Liver (tissue), 9 donors: ENCODE measurements around the gene PRG2. TPM values are rescaled to one million over a fixed set of nuclear protein-coding genes. Genes with fewer than 3 reads are reported as not detected.

Experiments
- DNase-seq: peaks from one replicate; pipeline ENCODE4 v3.0.0-alpha.2; 2017; ENCODE audit warnings: low spot score
- H3K27ac ChIP-seq, 2 donors: one replicate each; pipeline ENCODE4 v1.7.0; 2013; ENCODE audit warnings: inconsistent platforms in 2 of 2, low read length in 2 of 2, control low read depth in 1 of 2, low read depth in 1 of 2, mild to moderate bottlenecking in 1 of 2
- H3K27me3 ChIP-seq, 4 donors: one replicate each; pipeline versions ENCODE4 v1.6.1 to v1.7.0; 2013; ENCODE audit warnings: low read length in 3 of 4, inconsistent platforms in 1 of 4, mild to moderate bottlenecking in 1 of 4, moderate library complexity in 1 of 4; ENCODE audit not compliant: control insufficient read depth in 4 of 4, insufficient read depth in 4 of 4
- H3K36me3 ChIP-seq, 4 donors: one replicate each; pipeline versions ENCODE4 v1.6.1 to v1.7.0; 2013; ENCODE audit warnings: low read length in 3 of 4, mild to moderate bottlenecking in 3 of 4, low read depth in 1 of 4, moderate library complexity in 1 of 4; ENCODE audit not compliant: control insufficient read depth in 4 of 4, insufficient read depth in 3 of 4
- H3K4me1 ChIP-seq, 4 donors: one replicate each; pipeline versions ENCODE4 v1.6.1 to v1.7.0; 2013; ENCODE audit warnings: low read length in 3 of 4, mild to moderate bottlenecking in 3 of 4, moderate library complexity in 1 of 4; ENCODE audit not compliant: control insufficient read depth in 4 of 4, insufficient read depth in 4 of 4
- H3K4me3 ChIP-seq, 3 donors: one replicate each; pipeline versions ENCODE4 v1.6.1 to v1.7.0; 2013; ENCODE audit warnings: low read length in 3 of 3, control low read depth in 1 of 3, low read depth in 1 of 3, mild to moderate bottlenecking in 1 of 3
- H3K9ac ChIP-seq, 2 donors: one replicate each; pipeline ENCODE4 v1.7.0; 2013; ENCODE audit warnings: low read length in 2 of 2, mild to moderate bottlenecking in 2 of 2, moderate library complexity in 2 of 2, control low read depth in 1 of 2, low read depth in 1 of 2
- H3K9me3 ChIP-seq, 4 donors: one replicate each; pipeline versions ENCODE4 v1.6.1 to v1.7.0; 2013; ENCODE audit warnings: low read length in 3 of 4; ENCODE audit not compliant: control insufficient read depth in 4 of 4
- CTCF ChIP-seq: fragments of 150-350 bp; IDR thresholded peaks from 2 replicates; pipeline ENCODE4 v1.5.1; 2017; ENCODE audit warnings: improper control_type of control experiment, low read depth, low read length; ENCODE audit not compliant: missing input control
- FOXA1 ChIP-seq: IDR thresholded peaks from 2 replicates; pipeline ENCODE4 v1.6.1; 2016; ENCODE audit warnings: antibody characterized with exemption
- FOXA2 ChIP-seq: IDR thresholded peaks from 2 replicates; pipeline ENCODE4 v1.6.1; 2016; ENCODE audit warnings: antibody characterized with exemption
- GABPA ChIP-seq, 2 donors: IDR thresholded peaks in 1 of 2; conservative IDR thresholded peaks in 1 of 2; 2 replicates each; pipeline ENCODE4 v1.6.1; 2016; ENCODE audit warnings: antibody characterized with exemption in 2 of 2, mild to moderate bottlenecking in 1 of 2, moderate library complexity in 1 of 2
- HNF4A ChIP-seq, 2 donors: conservative IDR thresholded peaks; 2 replicates each; pipeline ENCODE4 v1.6.1; 2016; ENCODE audit warnings: antibody characterized with exemption in 2 of 2, mild to moderate bottlenecking in 2 of 2
- HNF4G ChIP-seq: IDR thresholded peaks from 2 replicates; pipeline ENCODE4 v1.6.1; 2016; ENCODE audit warnings: antibody characterized with exemption
- JUND ChIP-seq, 2 donors: IDR thresholded peaks; 2 replicates each; pipeline ENCODE4 v1.6.1; 2016; ENCODE audit warnings: antibody characterized with exemption in 2 of 2
- MAX ChIP-seq: IDR thresholded peaks from 2 replicates; pipeline ENCODE4 v1.6.1; 2016; ENCODE audit warnings: antibody characterized with exemption
- RAD21 ChIP-seq, 2 donors: IDR thresholded peaks; 2 replicates each; pipeline ENCODE4 v1.6.1; 2016; ENCODE audit warnings: antibody characterized with exemption in 2 of 2, mild to moderate bottlenecking in 2 of 2
- RXRA ChIP-seq, 2 donors: IDR thresholded peaks; 2 replicates each; pipeline ENCODE4 v1.6.1; 2017 to 2018; ENCODE audit warnings: antibody characterized with exemption in 2 of 2, mild to moderate bottlenecking in 1 of 2
- SP1 ChIP-seq: IDR thresholded peaks from 2 replicates; pipeline ENCODE4 v1.6.1; 2018; ENCODE audit warnings: antibody characterized with exemption, mild to moderate bottlenecking
- TAF1 ChIP-seq: conservative IDR thresholded peaks from 2 replicates; pipeline ENCODE4 v1.6.1; 2016; ENCODE audit warnings: antibody characterized with exemption, mild to moderate bottlenecking
- YY1 ChIP-seq: IDR thresholded peaks from 2 replicates; pipeline ENCODE4 v1.6.1; 2016; ENCODE audit warnings: antibody characterized with exemption, mild to moderate bottlenecking
- ZBTB33 ChIP-seq: IDR thresholded peaks from 2 replicates; pipeline ENCODE4 v1.6.1; 2016; ENCODE audit warnings: antibody characterized with exemption
- WGBS: extraction: QIAGEN DNeasy Blood & Tissue Kit; methylation state at CpG from one replicate; pipeline ENCODE4 v1.1.7; 2013; 5-methylcytosine and 5-hydroxymethylcytosine counted together
- polyA plus RNA-seq, 2 donors: library from polyadenylated mRNA; stranded (reverse) in 1 of 2; unstranded in 1 of 2; fragments of 200-250 nt in 1 of 2; fragments of >200 nt in 1 of 2; fragmentation: Nextera tagmentation in 1 of 2; extraction: Ambion mirVana in 1 of 2; gene quantifications; one replicate each; pipeline versions ENCODE4 v1.2.1 to v1.2.3, GENCODE V29; 2013 to 2015
- total RNA-seq, 2 donors: library from RNA; depleted of rRNA; stranded (reverse); fragments of >200 nt; gene quantifications; one replicate each; pipeline ENCODE4 v1.2.3, GENCODE V29; 2014
- donor health status: healthy.
- donor health status: healthy.
- donor health status: healthy.
- donor health status: healthy.
- donor health status: healthy.

Gene PRG2
- total and polyA plus RNA-seq, 4 donors, result 0.74 to 24.2 (median 1.2) TPM; not detected in 1

- no peak overlapping the region for H3K4me3 ChIP-seq
- no peaks in the 10 kb centered on the region for H3K27me3 ChIP-seq
- peaks cover 19 to 77% (median 70%) of the 10 kb centered on the region in 4 donors for H3K36me3 ChIP-seq
- no peak overlapping the region for H3K9ac ChIP-seq
- H3K9me3 ChIP-seq, result no peaks in the 10 kb centered on the region
- TF ChIP-seq HNF4G (no peak), HNF4A (conservative IDR thresholded peaks at IDR 0.05) (no peak), JUND (IDR thresholded peaks at IDR 0.05) (no peak), CTCF (no peak), ZBTB33 (no peak), RAD21 (IDR thresholded peaks at IDR 0.05) (no peak), RXRA (IDR thresholded peaks at IDR 0.05) (no peak)
- peaks cover 0 to 6% (median 2%) of the 10 kb centered on the region in 4 donors for H3K4me1 ChIP-seq
- no peak overlapping the region for H3K27ac ChIP-seq
- no peak for DNase-seq
Observed at GRCh38 chr11:57410287-57410686, 19.8 kb upstream of the PRG2 start.

GRCh38 chr11:57409321-57410100 is 19.1 kb upstream of the PRG2 start:
- DNase-seq, result no peak
- H3K4me1 ChIP-seq, result peaks cover 0 to 2% (median under 1%) of the 10 kb centered on the region in 4 donors
- no peaks in the 10 kb centered on the region for H3K9me3 ChIP-seq
- no peak overlapping the region for H3K27ac ChIP-seq
- H3K36me3 ChIP-seq, result peaks cover 15 to 70% (median 64%) of the 10 kb centered on the region in 4 donors
- H3K9ac ChIP-seq, result no peak overlapping the region
- H3K27me3 ChIP-seq, result no peaks in the 10 kb centered on the region
- TF ChIP-seq RXRA (IDR thresholded peaks at IDR 0.05) (no peak), TAF1 (no peak), FOXA2 (no peak), SP1 (no peak), FOXA1 (no peak), YY1 (no peak), HNF4A (conservative IDR thresholded peaks at IDR 0.05) (no peak), RAD21 (IDR thresholded peaks at IDR 0.05) (no peak), CTCF (no peak), JUND (IDR thresholded peaks at IDR 0.05) (no peak), ZBTB33 (no peak), GABPA (IDR thresholded peaks at IDR 0.05 in 1 of 2, conservative IDR thresholded peaks at IDR 0.05 in 1 of 2) (no peak), MAX (no peak)
- 96% methylated on average over 18 of the region's 18 CpGs for WGBS
- H3K4me3 ChIP-seq, result no peak overlapping the region
